Measurements from ENCODE around the gene HS6ST3.

HS6ST3 gene

GRCh38 chr13:96824140-96824539 lies 734.2 kb downstream of the HS6ST3 start:
- no peak for DNase-seq (ENCODE audit: low read depth, low spot score)

DNA sequence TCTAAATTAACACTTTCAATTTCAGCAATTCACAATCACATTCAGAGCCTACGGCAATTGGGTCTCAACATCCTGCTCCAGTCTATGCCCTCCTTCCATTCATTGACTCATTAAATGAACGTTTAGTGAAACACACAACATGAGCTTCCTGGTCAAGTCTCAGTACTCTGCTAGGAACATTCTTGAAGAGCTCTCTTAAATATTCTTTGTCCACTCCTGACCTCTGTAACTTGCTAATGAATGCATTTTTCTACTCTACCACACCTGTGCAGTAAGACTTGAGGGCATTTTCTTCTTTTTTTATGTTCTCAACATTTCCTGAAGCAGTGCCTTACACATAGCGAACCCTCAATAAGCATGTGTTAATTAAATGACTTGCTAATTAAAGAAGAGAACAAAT lies 735.7 kb downstream of the HS6ST3 start:
- no peak for DNase-seq (ENCODE audit: low read depth, low spot score)

GRCh38 chr13:96834626-96835025 lies 744.7 kb downstream of the HS6ST3 start:
- no peak for DNase-seq (ENCODE audit: low read depth, low spot score)

GRCh38 chr13:96835546-96835945 lies 745.6 kb downstream of the HS6ST3 start:
- DNase-seq (ENCODE audit: low read depth, low spot score), result no peak

DNA sequence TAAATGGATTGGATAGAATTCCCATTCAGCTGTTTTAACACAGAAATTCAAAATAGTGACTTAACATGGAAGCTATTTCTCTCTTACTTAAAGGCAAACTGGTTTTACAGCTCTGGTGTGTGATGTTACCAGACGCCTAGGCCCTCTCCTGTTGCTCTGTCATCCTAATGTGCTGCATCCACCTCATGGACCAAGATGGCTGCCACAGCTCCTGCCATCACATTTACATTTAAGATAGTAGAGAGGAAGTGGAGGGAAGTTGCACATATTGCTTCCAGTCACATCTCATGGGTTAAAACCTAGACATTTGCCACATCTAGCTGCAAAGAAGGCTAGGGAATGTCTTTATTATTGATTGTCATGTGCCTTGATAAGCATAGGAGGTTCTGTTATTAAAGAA lies 746.8 kb downstream of the HS6ST3 start:
- no peak for DNase-seq (ENCODE audit: low read depth, low spot score)

GRCh38 chr13:96837809-96838208 lies 747.9 kb downstream of the HS6ST3 start:
- no peak for DNase-seq (ENCODE audit: low read depth, low spot score)

DNA sequence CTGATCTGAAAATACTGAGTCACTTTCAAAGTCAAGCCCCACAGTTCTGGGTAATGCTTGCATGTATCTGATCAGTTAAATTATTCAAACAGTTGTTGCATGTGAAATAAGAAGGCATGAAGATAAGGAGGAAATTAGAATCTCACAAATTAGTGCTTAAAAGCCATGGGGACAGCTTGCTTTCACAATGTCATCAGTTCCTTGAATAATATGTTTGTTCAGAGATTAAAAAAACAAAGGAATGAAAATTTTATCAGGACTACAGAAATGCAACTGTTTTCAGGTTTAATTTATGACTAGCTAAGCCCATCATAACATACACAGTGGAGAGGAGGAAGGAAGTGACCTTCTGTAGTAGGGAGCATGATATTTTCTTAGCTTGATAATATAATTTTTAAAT lies 754.3 kb downstream of the HS6ST3 start:
- DNase-seq (ENCODE audit: low read depth, low spot score), result no peak

DNA sequence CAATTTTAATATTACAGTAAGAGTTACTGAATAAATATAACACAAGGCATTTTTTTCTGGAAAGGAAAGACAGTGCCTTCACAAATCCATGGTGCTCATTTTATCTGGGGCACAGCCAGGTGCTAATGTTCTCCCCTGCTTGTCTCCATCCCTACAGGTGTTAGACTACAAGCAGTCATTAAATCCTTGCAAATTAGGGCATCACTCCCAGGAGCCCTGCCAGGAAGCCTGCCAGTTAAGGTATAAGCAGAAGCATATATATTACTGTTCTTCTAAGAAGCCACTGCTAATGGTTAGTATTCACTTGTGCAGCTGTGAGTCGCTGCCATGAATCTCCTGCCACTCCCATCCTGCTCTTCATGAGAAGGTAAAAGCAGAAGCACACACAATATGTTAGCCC lies 754.7 kb downstream of the HS6ST3 start:
- DNase-seq (ENCODE audit: low read depth, low spot score), result no peak

- no peak for DNase-seq (ENCODE audit: low read depth, low spot score)
Observed at GRCh38 chr13:96848286-96848685, 758.4 kb downstream of the HS6ST3 start.

DNA sequence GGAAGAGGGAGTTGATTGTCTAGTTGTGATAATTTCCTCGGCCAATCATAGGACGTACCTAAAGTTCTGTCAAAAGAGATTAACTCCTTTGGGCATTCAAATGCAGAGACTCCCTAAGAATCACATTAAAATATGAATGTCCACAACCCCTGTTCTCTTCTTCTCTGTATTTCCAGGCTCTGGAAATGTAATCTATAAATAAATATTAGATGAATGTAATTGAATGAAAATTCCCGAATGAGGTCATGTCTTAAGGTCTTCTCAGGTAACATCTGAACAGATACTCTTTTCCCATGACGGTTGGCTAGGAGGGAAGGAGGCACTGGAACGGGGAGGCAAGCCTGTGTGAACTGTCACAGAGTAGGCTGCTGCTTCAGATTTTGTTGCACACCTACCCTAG lies 759.2 kb downstream of the HS6ST3 start:
- DNase-seq (ENCODE audit: low read depth, low spot score), result no peak

DNA sequence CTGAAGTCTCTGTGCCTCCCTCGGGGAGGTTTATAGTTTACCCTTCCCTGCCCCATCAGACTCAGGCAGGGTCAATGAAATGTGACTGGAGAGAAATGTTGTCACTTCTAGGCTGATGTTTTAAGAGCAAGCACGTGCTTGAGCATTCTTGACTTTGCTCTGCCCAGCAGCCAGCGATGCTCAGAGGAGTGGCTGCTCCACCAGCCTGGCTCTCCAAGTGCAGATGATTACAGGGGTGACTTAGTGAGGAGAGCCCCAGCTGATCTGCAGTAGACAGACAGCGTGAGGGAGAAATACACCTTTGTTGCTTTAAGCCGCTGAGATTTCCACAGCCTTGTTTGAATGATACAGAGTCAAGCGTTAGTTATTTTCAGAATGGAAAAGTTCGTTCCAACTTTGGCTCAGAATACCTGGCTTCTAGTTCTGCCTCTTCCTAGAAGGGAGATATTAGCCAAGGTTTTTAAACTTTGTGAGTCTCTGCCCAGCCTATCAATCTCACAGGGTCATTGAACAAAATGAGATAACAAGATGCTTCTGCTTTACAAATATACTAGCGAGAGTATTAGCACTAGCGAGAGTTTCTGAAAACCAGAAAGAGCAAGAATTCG lies 760.7 kb downstream of the HS6ST3 start:
- DNase-seq (ENCODE audit: low read depth, low spot score), result no peak

GRCh38 chr13:96851856-96852445 lies 762.0 kb downstream of the HS6ST3 start:
- DNase-seq (ENCODE audit: low read depth, low spot score), result no peak

- no peak for DNase-seq (ENCODE audit: low read depth, low spot score)
Observed at GRCh38 chr13:96858133-96858826, 768.4 kb downstream of the HS6ST3 start.

GRCh38 chr13:96860882-96861281 lies 771.0 kb downstream of the HS6ST3 start:
- DNase-seq (ENCODE audit: low read depth, low spot score), result no peak

GRCh38 chr13:96862093-96862492 lies 772.2 kb downstream of the HS6ST3 start:
- DNase-seq (ENCODE audit: low read depth, low spot score), result no peak

DNA sequence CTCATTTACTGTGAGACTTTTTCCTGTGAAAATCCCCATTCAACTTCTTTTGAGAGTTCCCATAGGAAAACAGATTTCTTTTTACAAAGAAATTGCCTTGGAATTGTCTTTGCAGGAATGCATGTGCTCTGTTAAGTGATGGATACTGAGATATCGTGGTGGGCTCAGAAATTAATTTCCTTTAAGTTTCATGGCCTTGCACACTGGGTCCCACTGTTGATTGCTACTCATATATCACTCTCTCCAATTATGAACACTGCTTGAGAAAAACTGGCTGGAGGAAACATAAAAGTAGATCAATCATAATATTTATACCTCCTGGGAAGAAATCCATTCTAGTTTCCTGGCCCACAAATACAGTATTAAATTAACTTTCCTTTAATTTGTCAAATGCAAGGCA lies 773.1 kb downstream of the HS6ST3 start:
- DNase-seq (ENCODE audit: low read depth, low spot score), result no peak

- DNase-seq (ENCODE audit: low read depth, low spot score), result no peak
Observed at GRCh38 chr13:96871469-96871868, 781.6 kb downstream of the HS6ST3 start.

DNA sequence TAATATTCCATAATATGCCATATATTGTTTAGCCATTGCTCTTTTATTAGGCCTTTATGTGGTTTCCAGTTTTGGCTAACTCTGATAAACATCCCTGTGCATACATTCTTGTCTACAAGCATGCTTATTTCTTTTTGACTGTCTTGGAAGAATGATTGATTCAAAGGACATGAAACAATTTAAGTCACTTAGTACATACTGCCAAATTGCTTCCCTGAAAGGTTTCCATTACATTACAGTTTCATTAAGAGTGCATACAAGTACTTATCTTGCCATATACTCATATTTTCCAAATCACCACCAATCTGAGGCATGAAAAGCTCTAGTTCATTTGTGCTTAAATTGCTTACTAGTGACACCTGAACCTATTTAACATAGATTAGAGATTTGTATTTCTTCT lies 790.5 kb downstream of the HS6ST3 start:
- no peak for DNase-seq (ENCODE audit: low read depth, low spot score)
